ENCODE data around the gene TANC1. TPM values are rescaled to one million over a fixed set of nuclear protein-coding genes. Genes with fewer than 3 reads are reported as not detected.

Gene TANC1
- total RNA-seq, 6 experiments from 2014 or later: 22.4 to 27.7 (median 23.1) TPM

DNA sequence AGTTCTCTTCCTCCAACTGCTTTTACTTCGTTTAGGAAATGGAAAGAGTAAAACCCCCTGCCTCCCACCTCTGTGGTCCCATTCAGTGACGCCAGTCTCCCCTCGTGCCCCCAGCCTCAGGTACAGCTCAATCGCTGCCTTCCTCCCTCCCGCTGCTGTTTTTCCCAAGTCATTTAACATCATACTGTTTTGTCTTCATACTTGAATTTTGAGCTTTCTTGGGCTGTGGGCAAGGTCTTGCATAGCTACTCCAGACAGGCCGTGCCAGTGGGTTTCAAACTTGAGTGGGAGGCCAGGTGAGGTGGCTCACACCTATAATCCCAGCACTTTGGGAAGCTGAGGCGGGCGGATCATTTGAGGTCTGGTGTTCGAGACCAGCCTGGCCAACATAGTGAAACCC lies 155.3 kb downstream of the TANC1 start:
- TF ChIP-seq, protein P1, sequence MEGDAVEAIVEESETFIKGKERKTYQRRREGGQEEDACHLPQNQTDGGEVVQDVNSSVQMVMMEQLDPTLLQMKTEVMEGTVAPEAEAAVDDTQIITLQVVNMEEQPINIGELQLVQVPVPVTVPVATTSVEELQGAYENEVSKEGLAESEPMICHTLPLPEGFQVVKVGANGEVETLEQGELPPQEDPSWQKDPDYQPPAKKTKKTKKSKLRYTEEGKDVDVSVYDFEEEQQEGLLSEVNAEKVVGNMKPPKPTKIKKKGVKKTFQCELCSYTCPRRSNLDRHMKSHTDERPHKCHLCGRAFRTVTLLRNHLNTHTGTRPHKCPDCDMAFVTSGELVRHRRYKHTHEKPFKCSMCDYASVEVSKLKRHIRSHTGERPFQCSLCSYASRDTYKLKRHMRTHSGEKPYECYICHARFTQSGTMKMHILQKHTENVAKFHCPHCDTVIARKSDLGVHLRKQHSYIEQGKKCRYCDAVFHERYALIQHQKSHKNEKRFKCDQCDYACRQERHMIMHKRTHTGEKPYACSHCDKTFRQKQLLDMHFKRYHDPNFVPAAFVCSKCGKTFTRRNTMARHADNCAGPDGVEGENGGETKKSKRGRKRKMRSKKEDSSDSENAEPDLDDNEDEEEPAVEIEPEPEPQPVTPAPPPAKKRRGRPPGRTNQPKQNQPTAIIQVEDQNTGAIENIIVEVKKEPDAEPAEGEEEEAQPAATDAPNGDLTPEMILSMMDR (IDR thresholded peaks at IDR 0.05): no peak
- Mint-ChIP-seq H3K36me3 (ENCODE audit: low read depth) (peaks cover 21% of the 10 kb centered on the region), H3K27ac (peak overlapping the region; percentile 96), H3K27me3 (ENCODE audit: insufficient read depth) (peaks cover 3% of the 10 kb centered on the region; the same call in 1 of the 2 replicates), H3K4me3 (peak overlapping the region; percentile 64; the same call in 1 of the 2 replicates), H3K9me3 (no peaks in the 10 kb centered on the region; the same call in 1 of the 2 replicates), H3K4me1 (ENCODE audit: low read depth) (peaks cover 70% of the 10 kb centered on the region)
- no peak for DNase-seq

DNA sequence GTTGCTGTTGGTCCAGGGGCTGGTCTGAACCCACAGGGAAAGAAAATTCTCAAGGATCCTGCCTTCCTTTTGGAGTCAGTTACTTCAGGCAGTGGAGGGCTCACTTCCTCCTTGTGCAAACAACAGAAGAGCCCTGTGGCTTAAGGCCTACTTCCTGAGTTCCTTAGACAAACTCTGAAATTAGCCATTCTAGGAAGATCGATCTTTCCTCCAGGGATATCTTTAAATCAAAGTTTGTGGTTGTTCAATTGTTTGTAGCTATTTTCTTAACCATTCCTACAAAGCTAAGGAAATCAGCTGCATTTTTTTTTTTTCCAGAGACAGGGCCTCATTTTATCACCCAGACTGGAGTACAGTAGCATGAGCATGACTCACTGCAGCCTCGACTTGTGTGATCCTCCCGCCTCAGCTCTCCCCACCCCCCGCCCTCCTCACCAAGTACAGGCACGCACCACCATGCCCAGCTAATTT lies 156.0 kb downstream of the TANC1 start:
- no peaks in the 10 kb centered on the region; the same call in 1 of the 2 replicates for H3K9me3 Mint-ChIP-seq
- H3K4me1 Mint-ChIP-seq (ENCODE audit: low read depth): peaks cover 68% of the 10 kb centered on the region
- H3K36me3 Mint-ChIP-seq (ENCODE audit: low read depth): peaks cover 21% of the 10 kb centered on the region
- H3K27me3 Mint-ChIP-seq (ENCODE audit: insufficient read depth): peaks cover 4% of the 10 kb centered on the region
- DNase-seq: peak; percentile 80
- peak overlapping the region; percentile 64 for H3K4me3 Mint-ChIP-seq
- H3K27ac Mint-ChIP-seq: peak overlapping the region; percentile 96
- TF ChIP-seq, protein P1 (IDR thresholded peaks at IDR 0.05): no peak

- H3K4me3 Mint-ChIP-seq: peak overlapping the region; percentile 64
- H3K9me3 Mint-ChIP-seq: no peaks in the 10 kb centered on the region; the same call in 1 of the 2 replicates
- peak; percentile 25 for DNase-seq
Observed at GRCh38 chr2:159124931-159125467, 156.6 kb downstream of the TANC1 start.

GRCh38 chr2:159125858-159126257 lies 157.4 kb downstream of the TANC1 start:
- Mint-ChIP-seq H3K27ac (peak overlapping the region; percentile 68; the same call in 1 of the 2 replicates), H3K27me3 (ENCODE audit: insufficient read depth) (peaks cover 7% of the 10 kb centered on the region), H3K4me1 (ENCODE audit: low read depth) (peaks cover 72% of the 10 kb centered on the region), H3K4me3 (no peak overlapping the region), H3K36me3 (ENCODE audit: low read depth) (peaks cover 17% of the 10 kb centered on the region), H3K9me3 (no peaks in the 10 kb centered on the region; the same call in 1 of the 2 replicates)
- DNase-seq: no peak
- TF ChIP-seq, protein P1 (IDR thresholded peaks at IDR 0.05): no peak

More at GRCh38 chr2:159124931-159125467, 156.6 kb downstream of the TANC1 start:
- TF ChIP-seq, protein P1 (IDR thresholded peaks at IDR 0.05): no peak
- Mint-ChIP-seq H3K4me1 (ENCODE audit: low read depth) (peaks cover 67% of the 10 kb centered on the region), H3K36me3 (ENCODE audit: low read depth) (peaks cover 19% of the 10 kb centered on the region), H3K27ac (peak overlapping the region; percentile 96), H3K27me3 (ENCODE audit: insufficient read depth) (peaks cover 7% of the 10 kb centered on the region)

GRCh38 chr2:159126432-159127022 lies 158.1 kb downstream of the TANC1 start:
- H3K9me3 Mint-ChIP-seq: no peaks in the 10 kb centered on the region; the same call in 1 of the 2 replicates
- peak overlapping the region; percentile 56; the same call in 1 of the 2 replicates for H3K27ac Mint-ChIP-seq
- H3K4me3 Mint-ChIP-seq: no peak overlapping the region; the same call in 1 of the 2 replicates
- peak; percentile 67 for DNase-seq
- peaks cover 7% of the 10 kb centered on the region for H3K27me3 Mint-ChIP-seq (ENCODE audit: insufficient read depth)
- H3K36me3 Mint-ChIP-seq (ENCODE audit: low read depth): peaks cover 17% of the 10 kb centered on the region
- TF ChIP-seq, protein P1 (IDR thresholded peaks at IDR 0.05): no peak
- peaks cover 79% of the 10 kb centered on the region for H3K4me1 Mint-ChIP-seq (ENCODE audit: low read depth)
